DMS 273 treated with DMSO at 0.1 percent for 48 hours (cell line): ENCODE results near the gene LSM14A.
"Not testable (repeated sequence)": the region's sequence is repeated elsewhere in the genome, so short reads cannot be mapped to it uniquely, and the experiment has no call there.

Source experiments
- DNase-seq: peaks from one replicate; lab custom pipeline; 2025; lab: John Stamatoyannopoulos, UW

The LSM14A gene

DNA sequence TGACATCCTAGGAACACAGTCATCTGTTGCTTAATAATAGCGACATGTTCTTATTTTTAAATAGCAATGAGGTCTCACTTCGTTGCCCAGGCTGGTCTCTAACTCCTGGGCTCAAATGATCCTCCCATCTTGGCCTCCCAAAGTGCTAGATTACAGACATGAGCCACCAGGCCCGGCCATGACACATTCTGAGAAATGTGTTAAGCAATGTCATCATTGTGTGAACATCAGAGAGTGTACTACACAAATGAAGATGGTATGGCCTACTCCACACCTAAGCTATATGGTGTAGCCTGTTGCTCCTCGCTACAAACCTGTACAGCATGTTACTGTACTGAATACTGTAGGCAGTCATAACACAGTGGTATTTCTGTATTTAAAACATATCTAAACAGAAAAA lies 57.4 kb downstream of the LSM14A start:
- no peak for DNase-seq

DNA sequence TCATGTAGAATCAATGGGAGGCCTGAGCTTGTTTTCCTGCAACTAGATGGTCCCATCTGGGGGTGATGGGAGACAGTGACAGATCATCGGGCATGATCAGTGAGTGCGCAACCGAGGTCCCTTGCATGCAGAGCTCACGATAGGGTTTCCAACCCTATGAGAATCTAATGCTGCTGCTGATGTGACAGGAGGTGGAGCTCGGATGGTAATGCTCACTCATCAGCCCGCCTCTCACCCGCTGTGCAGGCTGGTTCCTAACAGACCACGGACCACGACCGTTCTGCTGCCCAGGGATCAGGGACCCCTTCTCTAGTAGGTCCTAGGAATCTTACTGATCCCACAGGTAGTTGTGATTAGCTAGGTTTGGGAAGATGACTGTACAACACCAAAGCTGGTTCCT lies 58.5 kb downstream of the LSM14A start:
- DNase-seq, result no peak

DNA sequence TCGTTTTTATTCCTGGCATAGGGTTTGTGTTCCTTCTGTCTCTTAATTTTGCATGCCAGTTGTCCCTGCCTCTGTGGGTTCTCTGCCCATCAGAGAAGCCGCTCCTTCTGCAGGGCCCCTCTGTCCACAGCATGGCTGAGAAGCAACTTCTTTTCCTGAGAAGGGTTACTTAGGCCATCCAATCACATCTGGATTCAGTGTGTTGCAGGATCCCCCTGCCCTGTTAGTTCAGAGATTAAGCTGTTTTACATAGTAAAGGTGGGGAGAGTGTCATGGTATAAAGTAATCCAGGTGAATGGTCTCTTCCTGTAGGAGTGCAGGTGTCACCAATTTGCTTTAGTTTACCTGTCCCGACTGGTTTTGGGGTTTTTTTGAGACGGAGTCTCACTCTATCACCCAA lies 59.1 kb downstream of the LSM14A start:
- no peak for DNase-seq

DNA sequence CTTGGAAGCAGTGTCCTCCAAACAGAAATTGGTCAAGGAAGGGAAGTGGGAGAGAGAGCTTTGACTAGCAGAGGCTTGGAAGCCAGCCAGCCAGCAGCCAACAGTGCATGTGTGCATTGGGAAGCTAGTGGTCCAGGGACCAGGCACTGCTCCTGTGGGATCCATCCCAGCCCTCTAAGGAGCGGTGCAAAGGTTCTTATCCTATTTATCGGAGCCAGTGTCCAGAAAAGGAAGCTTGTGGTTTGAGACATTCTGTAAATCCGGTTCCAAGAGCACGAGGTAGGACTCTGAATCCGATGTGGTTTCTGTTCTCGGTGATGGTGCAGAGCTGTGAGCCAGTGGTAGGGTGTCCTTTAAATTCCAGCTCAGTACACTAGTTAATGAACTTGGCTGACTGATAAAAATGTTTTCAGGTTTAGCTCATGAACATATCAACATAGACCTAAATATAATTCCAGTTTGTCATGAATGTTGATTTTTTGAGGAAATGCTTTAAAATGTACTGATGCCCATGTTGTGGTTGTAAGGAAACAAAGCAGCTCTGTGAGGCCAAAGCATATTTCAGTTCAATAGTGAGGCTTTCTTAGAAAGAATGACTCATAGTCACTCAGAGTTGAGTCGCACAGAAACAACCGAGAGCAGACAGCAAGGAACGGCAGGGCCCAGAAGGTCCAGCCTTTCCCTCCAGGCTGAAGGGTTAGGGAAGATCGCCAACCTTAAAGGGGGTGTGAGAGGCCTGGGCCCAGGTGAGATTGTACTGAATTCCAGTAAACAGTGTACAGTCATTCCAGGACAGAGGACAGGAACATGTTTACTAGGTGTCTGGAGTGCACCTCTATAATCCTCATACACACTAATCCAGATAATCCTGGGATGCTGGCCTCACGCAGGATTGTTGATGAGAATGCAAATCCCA lies 60.5 kb downstream of the LSM14A start:
- DNase-seq, result no peak

DNA sequence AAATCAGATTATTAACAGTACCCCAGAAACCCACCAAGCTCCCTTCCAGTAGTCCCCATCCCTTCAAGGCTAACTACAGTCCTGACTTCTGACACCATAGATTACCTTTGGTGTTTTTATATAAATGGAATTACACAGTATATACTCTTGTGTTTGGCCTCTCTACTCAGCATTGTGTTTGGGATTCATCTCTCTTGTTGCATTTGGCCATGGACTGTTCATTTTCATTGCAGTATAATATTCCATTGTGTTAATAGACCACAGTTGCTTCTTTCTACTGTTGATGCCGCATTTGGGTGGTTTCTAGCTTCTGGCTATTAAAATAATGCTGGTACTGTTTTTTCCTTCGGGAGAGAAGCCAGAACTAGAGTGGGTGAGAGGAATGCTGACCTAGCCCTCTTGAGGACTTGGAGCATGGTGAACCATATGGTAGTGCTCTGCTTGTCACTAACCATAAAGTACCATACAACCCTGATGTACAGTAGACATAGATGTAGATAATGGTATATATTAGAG lies 63.2 kb downstream of the LSM14A start:
- no peak for DNase-seq

DNA sequence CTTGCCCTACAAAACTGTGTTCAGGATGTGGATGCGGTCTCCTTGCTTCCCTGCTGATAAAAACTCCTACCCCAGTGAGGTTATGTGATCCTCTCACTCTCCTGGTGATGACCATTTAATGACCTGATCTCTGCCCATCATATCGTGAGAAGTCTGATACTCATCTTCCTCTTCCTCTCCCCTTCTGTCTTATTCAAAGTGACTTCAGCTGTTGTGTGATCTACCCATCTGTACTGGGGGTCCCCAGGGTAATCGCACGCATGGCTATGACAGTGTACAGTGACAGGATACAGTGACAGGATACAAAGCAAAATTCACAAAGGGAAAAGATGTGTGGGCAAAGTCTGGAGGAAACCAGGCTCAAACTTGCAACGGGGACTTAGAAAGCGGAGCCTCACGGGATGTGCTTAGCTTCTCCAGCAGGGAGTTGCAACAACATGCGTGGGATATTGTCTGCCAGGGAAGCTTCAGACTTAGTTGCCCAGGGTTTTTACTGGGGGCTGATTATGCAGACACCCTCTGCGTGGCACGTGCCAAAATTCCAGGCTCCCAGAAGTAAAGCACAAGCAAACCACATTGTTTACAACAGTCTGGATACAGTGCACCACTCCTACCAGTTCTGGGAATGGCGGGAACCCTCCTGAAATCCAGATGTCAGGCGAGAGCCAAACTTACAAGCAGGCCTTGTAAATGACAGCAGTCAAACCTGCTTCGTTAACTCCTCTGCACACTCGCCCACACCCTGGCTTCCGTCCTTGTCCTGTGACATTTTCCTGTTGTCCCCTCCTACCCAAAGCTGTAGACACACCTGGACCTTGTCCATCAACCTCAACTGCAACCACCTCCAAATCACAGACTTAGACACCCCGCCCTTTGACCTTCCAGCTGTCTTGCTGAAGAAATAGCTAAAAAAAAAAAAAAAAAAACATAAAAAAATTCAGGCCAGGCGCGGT lies 64.0 kb downstream of the LSM14A start:
- no peak for DNase-seq

DNA sequence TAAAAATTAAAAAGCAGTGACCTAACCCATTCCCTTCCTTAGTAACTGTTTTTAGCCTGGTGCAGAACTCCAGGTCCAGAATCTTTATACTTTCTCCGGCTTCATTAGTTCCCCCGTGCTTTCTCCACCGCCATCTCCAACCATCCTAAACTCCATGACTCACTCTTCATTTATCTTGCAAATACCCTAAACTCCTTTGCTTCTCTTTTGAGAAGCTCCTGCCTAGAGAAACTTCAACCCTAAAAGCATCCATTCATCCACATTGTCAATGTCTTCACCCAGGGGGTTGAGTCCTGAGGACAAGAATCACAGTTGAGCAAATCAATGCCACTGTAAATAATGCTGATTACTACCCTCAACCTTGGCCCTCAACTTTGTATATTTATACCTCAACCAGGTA lies 65.0 kb downstream of the LSM14A start:
- no peak for DNase-seq

DNA sequence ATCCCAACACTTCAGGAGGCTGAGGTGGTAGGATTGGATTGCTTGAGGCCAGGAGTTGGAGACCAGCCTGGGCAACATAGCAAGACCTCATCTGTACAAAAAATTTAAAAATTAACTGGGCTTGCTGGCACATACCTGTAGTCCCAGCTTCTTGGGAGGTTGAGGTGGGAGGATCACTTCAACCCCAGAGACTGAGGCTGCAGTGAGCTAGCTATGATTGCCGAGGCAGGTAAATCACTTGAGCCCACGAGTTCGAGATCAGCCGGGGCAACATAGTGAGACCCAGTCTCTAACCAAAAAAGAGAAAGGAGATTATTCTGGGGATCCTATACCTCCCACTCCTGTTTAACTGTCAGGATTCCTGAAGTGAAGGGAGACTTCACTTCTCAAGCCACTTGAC lies 65.6 kb downstream of the LSM14A start:
- no peak for DNase-seq

DNA sequence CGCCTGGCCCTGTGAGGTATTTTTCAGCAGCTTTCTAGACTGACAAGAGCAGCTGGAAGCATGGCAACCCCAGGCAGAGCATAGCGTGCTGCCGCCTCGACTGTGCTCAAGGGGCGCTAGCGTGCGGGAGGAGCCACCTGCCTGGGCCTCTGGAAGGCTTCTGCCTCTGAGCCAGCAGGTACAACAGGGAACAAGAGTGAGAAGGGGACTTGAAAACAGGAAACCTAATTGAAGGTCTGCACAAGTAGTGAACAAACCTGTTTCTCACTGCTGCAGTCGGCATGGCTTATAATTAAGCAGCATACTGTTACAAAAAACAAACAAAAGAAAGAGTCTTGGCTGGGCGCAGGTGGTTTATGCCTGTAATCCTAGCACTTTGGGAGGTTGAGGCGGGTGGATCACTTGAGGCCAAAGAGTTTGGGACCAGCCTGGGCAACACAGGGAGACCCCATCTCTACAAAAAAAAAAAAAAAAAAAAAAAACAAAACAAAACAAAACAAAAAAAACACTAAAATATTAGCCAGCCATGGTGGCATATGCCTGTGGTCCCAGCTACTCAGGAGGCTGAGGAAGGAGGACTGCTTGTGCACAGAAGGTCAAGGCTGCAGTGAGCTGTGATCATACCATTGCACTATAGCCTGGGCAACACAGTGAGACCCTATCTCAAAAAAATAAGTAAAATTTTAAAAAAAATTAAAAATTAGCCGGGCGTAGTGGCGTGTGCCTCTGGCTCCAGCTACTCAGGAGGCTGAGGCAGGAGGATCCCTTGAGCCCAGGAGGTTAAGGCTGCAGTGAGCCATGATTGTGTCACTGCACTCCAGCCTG lies 69.4 kb downstream of the LSM14A start:
- no peak for DNase-seq

DNA sequence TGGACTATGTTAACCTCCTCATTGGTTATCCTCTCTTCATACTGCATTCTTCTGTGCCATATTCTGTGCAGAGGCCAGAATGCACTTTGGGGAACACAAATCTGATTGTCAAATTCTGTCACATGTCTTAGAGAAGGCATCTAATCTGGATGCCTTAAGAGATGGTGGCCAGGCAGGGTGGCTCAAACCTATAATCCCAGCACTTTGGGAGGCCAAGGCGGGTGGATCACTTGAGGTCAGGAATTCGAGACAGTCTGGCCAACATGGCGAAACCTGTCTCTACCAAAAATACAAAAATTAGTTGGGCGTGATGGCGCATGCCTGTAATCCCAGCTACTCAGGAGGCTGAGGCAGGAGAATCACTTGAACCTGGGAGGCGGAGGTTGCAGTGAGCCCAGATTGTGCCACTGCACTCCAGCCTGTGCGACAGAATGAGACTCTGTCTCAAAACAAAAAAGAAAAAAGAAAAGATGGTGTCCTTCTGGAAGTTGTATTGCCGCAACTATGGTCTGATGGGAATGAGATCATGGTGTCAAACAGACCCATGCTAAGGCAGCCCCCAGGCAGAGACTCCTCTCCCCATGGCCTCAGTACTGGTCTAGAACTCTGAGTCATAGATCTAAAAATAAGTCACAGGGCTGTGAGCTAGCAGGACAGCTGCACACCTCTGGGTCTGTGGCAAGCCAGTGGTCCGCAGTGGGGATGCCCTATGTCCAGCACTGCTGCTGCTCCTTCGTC lies 71.0 kb downstream of the LSM14A start:
- DNase-seq, result not testable (repeated sequence)

DNA sequence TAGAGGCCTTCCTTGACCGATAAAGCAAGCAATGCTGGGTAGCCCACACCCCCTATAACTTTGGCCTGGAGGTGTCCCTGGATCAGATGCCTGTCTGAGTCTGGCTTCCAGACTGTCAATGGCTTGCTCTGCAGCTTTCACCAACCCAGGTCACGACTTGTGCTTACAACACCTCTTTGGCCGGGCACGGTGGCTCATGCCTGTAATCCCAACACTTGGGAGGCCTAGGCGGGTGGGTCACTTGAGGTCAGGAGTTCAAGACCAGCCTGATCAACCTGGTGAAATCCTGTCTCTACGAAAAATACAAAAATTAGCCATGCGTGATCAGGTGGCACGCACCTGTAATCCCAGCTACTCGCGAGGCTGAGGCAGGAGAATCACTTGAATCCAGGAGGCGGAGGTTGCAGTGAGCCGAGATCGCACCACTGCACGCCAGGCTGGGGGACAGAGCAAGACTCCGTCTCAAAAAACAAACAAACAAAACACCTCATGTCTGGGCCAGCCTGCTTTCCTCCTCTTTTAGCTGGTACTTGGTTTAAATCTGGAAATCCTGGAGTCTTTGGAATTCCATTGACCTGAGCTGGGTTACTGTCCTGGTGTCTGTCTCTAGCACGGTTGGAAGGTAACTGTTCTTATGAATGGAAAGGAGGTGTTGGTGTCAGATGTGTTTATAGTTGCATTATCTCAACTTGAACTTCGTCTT lies 71.7 kb downstream of the LSM14A start:
- no peak for DNase-seq

DNA sequence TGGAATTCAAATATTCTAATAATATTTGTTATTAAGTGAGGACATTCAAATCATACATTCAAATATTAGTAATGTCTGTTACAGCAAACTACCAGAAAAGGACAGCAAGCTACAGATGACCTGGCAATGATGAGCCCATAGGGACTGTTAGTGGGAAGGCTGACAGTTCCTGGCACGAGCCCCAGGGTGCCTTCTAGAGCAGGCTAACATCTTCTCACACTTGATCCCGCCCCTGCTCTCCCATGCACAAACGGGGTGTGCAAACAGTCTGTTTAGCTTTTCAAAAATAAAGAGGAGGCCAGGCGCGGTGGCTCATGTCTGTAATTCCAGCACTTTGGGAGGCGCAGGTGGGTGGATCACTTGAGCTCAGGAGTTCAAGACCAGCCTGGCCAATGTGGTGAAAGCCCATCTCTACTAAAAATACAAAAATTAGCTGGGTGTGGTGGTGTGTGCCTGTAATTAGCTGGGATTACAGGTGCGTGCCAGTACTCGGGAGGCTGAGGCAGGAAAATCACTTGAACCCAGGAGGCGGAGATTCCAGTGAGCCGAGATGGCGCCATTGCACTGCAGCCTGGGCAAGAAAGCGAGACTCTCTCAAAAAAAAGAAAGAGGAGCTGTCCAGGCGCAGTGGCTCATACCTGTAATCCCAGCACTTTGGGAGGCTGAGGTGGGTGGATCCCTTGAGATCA lies 72.5 kb downstream of the LSM14A start:
- DNase-seq, result no peak

DNA sequence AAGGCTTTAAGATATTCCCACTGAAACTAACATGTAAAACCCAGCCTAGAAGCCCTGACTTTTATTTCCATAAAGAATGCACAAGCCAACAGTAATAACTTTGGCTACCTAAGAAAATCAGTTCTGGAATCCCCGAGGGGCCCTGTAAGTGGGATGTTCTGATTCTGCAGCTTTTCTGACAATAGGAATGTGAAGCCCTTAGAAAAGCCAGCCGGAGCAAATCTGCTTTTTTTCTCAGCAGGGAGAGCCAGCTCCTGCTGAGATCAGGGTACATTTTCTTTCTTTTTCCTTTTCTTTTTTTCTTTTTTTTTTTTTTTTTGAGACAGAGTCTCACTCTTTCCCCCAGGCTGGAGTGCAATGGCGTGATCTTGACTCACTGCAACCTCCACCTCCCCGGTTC lies 74.0 kb downstream of the LSM14A start:
- DNase-seq, result no peak

DNA sequence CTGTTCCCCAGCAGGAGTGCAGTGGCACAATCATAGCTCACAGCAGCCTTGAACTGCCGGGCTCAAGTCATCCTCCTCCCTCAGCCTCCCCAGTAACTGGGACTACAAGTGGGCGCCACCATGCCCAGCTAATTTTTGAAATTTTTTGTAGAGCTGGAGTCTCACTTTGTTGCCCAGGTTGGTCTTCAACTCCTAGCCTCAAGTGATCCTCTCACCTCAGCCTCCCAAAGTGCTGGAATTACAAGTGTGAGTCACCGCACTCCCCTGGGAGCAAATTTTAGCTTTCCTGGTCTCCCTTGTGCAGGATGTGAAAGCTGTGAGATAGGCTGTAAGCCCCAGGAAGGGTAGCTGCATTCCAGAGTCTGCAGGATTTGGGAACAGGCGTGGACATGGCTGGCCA lies 76.6 kb downstream of the LSM14A start:
- no peak for DNase-seq

DNA sequence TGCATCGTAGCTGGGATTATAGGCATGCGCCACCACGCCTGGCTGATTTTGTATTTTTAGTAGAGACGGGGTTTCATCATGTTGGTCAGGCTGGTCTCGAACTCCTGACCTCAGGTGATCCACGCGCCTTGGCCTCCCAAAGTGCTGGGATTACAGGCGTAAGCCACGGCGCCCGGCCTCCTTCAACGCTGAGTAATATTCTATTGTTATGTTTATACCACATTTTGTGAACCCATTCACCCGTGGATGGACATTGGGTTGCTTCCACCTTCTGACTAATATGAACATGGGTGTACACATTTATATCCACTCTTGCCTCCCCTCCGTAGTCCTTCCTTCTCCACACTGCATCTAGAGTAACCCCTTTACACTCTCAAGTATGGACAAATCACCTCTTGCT lies 80.9 kb downstream of the LSM14A start:
- DNase-seq, result not testable (repeated sequence)

DNA sequence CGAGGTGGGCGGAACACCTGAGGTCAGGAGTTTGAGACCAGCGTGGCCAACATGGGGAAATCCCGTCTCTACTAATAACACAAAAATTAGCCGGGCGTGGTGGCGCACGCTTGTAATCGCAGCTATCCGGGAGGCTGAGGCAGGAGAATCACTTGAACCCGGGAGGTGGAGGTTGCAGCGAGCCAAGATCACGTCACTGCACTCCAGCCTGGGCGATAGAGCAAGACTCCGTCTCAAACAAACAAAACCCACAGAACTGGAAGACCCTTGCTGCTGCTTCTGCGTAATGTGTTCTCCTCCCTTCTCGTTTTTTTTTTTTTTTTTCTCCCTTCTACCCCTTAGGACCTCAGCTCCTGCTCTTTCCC lies 81.4 kb downstream of the LSM14A start:
- DNase-seq, result not testable (repeated sequence)

DNA sequence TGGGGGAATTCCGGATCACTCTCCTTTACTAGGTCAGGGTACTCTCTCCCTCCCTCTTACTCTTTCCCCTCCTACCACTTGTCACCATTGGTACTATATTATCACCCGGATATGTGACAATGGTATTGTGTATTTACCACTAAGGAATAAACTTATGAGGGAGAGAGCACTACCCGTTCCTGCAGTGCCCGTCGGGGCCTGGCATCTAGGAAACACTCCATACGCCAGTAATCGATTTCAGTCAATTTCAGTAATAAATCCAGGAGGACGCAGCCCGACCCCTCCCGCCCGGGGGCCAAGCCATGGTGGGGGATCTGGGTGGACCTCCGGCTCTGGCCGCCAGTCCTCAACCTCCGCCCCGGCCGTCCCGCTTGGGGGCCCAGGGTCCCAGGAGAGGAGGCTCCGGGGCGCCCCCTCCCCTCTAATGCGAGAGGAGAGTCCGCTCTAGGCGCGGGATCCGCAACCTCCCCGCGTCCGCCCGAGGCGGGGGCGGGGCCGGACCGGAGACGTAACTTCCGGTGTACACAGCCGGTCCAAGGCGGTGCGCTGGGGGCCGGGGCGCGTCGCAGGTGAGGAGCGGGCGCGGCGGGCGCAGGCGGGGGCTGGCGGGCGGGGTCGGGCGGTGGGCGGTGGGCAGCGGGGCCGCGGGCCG lies 81.9 kb downstream of the LSM14A start, which contains the start of gene GARRE1:
Gene GARRE1, plus strand, starts transcription at position 509 of the 652 bp plus-strand sequence. CDS start 45,920 bp downstream, outside the sequence.
- peak; percentile 30 for DNase-seq

DNA sequence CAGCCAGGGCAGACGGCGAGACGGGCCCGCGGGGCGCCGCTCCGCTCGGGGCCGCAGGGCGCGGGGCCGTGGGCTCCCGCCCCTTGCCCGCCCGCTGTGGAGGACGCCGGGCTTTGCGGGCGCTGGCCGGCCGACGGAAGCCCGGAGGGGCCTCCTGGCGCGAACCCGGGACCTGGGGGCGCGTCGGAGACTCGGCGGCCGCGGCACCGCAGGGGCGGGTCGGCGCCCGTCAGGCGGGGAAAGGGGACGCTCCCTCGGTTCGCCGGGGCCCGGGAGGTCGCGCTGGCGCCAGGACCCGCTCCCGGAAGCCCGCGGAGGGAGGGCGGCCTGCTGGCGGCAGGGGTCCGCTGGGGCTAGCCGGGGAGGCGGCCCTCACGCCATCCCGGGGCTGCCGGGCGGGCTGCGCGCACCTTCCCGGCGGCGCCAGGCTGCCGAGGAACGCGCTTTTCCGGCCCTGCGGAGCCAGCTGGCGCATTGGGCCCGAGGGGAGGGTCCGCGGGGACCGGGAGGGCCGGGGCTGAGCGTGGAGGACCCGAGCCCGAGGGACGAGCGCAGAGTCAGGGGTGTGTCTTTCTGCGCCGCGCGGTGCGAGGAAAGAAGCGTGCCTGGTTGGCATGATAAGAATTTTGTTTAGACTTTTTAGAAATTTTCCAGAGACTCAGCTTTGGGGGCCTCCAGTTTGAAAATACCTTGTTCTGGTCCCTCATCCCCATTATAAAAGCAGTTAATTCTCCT lies 82.6 kb downstream of the LSM14A start:
- no peak for DNase-seq
